Uterus (tissue), 4 donors: ENCODE measurements around the gene ZNF70. TPM values are rescaled to one million over a fixed set of nuclear protein-coding genes. Genes with fewer than 3 reads are reported as not detected.

Experiments used
- DNase-seq, 2 donors: peaks; one replicate each; pipeline ENCODE4 v3.0.0-alpha.2; 2019 to 2020
- H3K27ac ChIP-seq, 2 donors: fragments of 200-600 bp; sonication (generic); 1 replicate in 1 of 2; 2 replicates in 1 of 2; pipeline ENCODE4 v1.5.1; 2016 to 2018
- H3K27me3 ChIP-seq, 2 donors: fragments of 200-600 bp; sonication (generic); one replicate each; pipeline ENCODE4 v1.5.1; 2018 to 2019; ENCODE audit warnings: control low read depth in 1 of 2
- H3K36me3 ChIP-seq, 2 donors: fragments of 200-600 bp; sonication (generic); one replicate each; pipeline ENCODE4 v1.5.1; 2019; ENCODE audit warnings: control low read depth in 1 of 2
- H3K4me1 ChIP-seq, 2 donors: fragments of 200-600 bp; sonication (generic); one replicate each; pipeline ENCODE4 v1.5.1; 2018 to 2019; ENCODE audit warnings: control low read depth in 1 of 2
- H3K4me3 ChIP-seq, 2 donors: fragments of 200-600 bp; sonication (generic); 1 replicate in 1 of 2; 2 replicates in 1 of 2; pipeline ENCODE4 v1.5.1; 2018 to 2019; ENCODE audit warnings: mild to moderate bottlenecking in 1 of 2
- H3K9me3 ChIP-seq, 2 donors: fragments of 200-600 bp; sonication (generic); one replicate each; pipeline ENCODE4 v1.5.1; 2019; ENCODE audit warnings: control low read depth in 1 of 2
- POLR2A ChIP-seq, 2 donors: fragments of 450-650 bp; IDR thresholded peaks; one replicate each; pipeline ENCODE4 v1.6.1; 2016; ENCODE audit warnings: antibody characterized with exemption in 2 of 2, mild to moderate bottlenecking in 1 of 2, moderate library complexity in 1 of 2
- intact Hi-C: fragments of 100-400 bp; cut with DNase I; formaldehyde crosslinking; loops from one replicate; pipeline ENCODE4 v1.15.1; 2023; ENCODE audit warnings: low total_unique reads
- total RNA-seq, 4 donors: library from RNA; depleted of rRNA in 3 of 4; stranded (reverse); fragments of >200 nt in 3 of 4; gene quantifications; one replicate each; pipeline versions ENCODE4 v1.1.0 to v1.2.4, GENCODE V29; 2014 to 2023
- TF ChIP-seq, protein P1 (sequence below), 4 experiments: fragments of 200-600 bp in 2 of 4; fragments of 450-650 bp in 2 of 4; sonication (generic) in 2 of 4; IDR thresholded peaks; one replicate each; pipeline ENCODE4 v1.5.1; 2016 to 2019; ENCODE audit warnings: antibody characterized with exemption in 4 of 4, mild to moderate bottlenecking in 2 of 4, moderate library complexity in 1 of 4
- donor health status: DM: yes; HTN: yes; CAD: no.

The ZNF70 gene
- total RNA-seq, 4 donors from 2014 or later: 3.6 to 13.8 (median 6.2) TPM

DNA sequence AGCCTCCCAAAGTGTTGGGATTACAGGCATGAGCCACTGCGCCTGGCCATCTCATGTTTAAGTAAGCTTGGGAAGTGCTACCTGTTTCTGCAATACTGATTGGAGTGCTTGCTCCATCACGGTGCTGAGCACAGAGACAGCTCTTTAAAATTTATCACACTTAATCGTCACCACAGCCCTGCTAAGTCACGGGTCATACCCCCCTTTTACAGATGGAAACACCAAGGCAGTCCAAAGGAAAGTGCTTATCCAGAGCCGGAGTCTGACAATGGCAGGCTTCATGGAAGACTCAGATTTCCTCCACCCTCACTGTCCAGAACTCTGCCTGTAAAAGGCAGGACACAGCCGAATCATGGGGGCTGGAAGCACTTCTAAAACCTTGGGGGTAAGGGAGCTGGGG is 9.1 kb upstream of the ZNF70 start:
- no peaks in the 10 kb centered on the region for H3K27me3 ChIP-seq
- no peaks in the 10 kb centered on the region for H3K36me3 ChIP-seq
- intact Hi-C loops: no loop called here
- DNase-seq: no peak
- no peak overlapping the region for H3K27ac ChIP-seq
- H3K4me3 ChIP-seq: no peak overlapping the region
- TF ChIP-seq, protein P1, sequence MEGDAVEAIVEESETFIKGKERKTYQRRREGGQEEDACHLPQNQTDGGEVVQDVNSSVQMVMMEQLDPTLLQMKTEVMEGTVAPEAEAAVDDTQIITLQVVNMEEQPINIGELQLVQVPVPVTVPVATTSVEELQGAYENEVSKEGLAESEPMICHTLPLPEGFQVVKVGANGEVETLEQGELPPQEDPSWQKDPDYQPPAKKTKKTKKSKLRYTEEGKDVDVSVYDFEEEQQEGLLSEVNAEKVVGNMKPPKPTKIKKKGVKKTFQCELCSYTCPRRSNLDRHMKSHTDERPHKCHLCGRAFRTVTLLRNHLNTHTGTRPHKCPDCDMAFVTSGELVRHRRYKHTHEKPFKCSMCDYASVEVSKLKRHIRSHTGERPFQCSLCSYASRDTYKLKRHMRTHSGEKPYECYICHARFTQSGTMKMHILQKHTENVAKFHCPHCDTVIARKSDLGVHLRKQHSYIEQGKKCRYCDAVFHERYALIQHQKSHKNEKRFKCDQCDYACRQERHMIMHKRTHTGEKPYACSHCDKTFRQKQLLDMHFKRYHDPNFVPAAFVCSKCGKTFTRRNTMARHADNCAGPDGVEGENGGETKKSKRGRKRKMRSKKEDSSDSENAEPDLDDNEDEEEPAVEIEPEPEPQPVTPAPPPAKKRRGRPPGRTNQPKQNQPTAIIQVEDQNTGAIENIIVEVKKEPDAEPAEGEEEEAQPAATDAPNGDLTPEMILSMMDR (IDR thresholded peaks at IDR 0.05): no peak
- no peak for TF ChIP-seq POLR2A (IDR thresholded peaks at IDR 0.05)
- peaks cover 0 to 3% of the 10 kb centered on the region in 2 donors for H3K4me1 ChIP-seq
- no peaks in the 10 kb centered on the region for H3K9me3 ChIP-seq

DNA sequence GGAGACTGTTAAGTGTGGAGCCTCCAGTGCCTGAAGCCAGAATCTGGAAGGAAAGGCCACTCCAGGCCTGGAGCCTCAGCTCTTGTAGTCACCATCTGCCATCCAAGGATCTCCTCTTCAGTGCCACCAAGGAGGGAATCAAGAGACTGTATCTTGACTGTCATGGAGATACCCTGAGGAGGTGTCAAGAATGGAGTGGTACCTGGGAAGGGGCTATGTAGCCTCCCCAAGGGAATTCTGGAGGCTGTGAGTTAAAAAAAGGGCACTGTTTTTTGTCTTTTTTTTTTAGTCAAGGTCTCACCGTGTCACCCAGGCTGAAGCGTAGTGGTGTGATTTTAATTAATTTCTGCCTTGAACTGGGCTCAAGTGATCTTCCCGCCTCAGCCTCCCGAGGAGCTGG is 8.7 kb upstream of the ZNF70 start:
- H3K4me3 ChIP-seq: no peak overlapping the region
- H3K9me3 ChIP-seq: no peaks in the 10 kb centered on the region
- intact Hi-C loops: no loop called here
- TF ChIP-seq POLR2A (IDR thresholded peaks at IDR 0.05): no peak
- no peak overlapping the region for H3K27ac ChIP-seq
- H3K36me3 ChIP-seq: no peaks in the 10 kb centered on the region
- no peak for DNase-seq
- H3K27me3 ChIP-seq: no peaks in the 10 kb centered on the region
- H3K4me1 ChIP-seq: peaks cover 0 to 3% of the 10 kb centered on the region in 2 donors

DNA sequence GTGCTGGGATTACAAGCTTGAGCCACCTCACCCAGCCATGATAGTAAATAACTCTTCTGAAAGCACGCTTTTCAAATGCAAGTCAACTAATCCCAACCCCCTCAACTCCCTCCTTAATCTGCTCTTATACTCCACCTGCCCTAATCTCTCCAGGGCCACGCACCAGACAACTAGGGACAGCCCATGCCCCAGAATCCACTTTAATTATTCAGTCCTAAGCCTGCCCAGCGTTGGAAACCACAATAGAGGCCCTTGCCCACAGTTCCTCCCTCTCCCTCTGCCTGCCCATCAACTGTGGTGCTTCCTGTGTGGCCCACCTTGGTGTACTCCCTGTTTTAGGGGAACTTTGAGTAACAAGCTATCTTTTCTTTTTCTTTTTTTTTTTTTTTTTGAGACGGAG is 6.0 kb upstream of the ZNF70 start:
- TF ChIP-seq, protein P1 (IDR thresholded peaks at IDR 0.05): no peak
- no peak for TF ChIP-seq POLR2A (IDR thresholded peaks at IDR 0.05)
- no peak overlapping the region for H3K4me3 ChIP-seq
- no peaks in the 10 kb centered on the region for H3K36me3 ChIP-seq
- H3K9me3 ChIP-seq: no peaks in the 10 kb centered on the region
- H3K27ac ChIP-seq: no peak overlapping the region
- H3K27me3 ChIP-seq: no peaks in the 10 kb centered on the region
- no peak for DNase-seq
- intact Hi-C loops: no loop called here
- H3K4me1 ChIP-seq: no peaks in the 10 kb centered on the region

DNA sequence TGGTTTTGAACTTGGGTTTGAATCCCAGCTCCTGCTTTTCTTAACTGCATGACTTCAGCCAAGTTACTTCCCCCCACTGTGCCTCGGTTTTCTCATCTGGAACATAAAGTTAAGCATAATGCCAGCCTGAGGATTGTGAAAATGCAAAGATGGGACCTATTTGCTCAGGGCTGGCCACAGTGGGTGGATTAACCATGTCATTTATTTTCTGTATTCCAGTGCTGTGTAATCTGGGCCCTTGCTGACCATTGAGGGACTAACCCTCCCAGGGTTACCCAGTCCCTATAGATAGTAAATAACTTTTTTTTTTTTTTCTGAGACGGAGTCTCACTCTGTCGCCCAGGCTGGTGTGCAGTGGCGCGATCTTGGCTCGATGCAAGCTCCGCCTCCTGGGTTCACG is 4.8 kb upstream of the ZNF70 start:
- intact Hi-C loops: no loop called here
- DNase-seq: no peak
- TF ChIP-seq, protein P1 (IDR thresholded peaks at IDR 0.05): no peak
- TF ChIP-seq POLR2A (IDR thresholded peaks at IDR 0.05): no peak

DNA sequence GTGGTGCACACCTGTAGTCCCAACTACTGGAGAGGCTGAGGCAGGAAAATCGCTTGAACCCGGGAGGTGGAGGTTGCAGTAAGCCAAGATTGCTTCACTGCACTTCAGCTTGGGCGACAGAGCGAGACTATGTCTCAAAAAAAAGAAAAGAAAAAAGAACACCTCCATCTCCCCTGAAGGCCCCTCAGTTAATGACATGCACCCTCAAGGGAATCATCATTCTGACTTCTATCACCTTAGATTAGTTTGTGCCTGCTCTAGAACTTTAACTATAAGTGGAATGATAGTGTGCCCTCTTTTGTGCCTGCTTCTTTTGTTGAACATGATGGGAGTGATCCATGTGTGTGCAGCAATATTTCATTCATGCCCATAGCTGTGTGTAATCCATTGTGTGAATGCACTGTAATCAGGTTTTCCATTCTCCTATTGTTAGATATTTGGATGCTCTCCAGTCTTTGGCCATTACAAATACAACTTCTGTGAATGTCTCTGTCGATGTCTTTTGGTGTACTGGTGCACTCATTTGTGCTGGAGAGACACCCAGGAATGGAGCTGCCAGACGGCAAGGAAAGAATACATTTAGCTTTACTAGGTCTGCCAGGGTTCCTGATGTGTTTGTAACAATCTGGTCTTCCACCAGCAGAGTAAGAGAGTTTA is 4.2 kb upstream of the ZNF70 start:
- DNase-seq: no peak
- TF ChIP-seq, protein P1 (IDR thresholded peaks at IDR 0.05): no peak
- TF ChIP-seq POLR2A (IDR thresholded peaks at IDR 0.05): no peak
- intact Hi-C loops: no loop called here
- H3K4me1 ChIP-seq: no peaks in the 10 kb centered on the region
- H3K36me3 ChIP-seq: no peaks in the 10 kb centered on the region
- no peaks in the 10 kb centered on the region for H3K9me3 ChIP-seq
- no peaks in the 10 kb centered on the region for H3K27me3 ChIP-seq
- no peak overlapping the region for H3K4me3 ChIP-seq
- H3K27ac ChIP-seq: no peak overlapping the region

More for the DNA sequence above, 4.8 kb upstream of the ZNF70 start:
- H3K36me3 ChIP-seq: no peaks in the 10 kb centered on the region
- H3K27ac ChIP-seq: no peak overlapping the region
- no peak overlapping the region for H3K4me3 ChIP-seq
- H3K9me3 ChIP-seq: no peaks in the 10 kb centered on the region
- no peaks in the 10 kb centered on the region for H3K27me3 ChIP-seq
- H3K4me1 ChIP-seq: no peaks in the 10 kb centered on the region
